Nephron progenitor cell (in vitro differentiated cells): ENCODE data around the gene TESK2.
A peak's percentile ranks its signal among the peaks of the same experiment; 100 is the strongest.
"Not testable (repeated sequence)": the region's sequence is repeated elsewhere in the genome, so short reads cannot be mapped to it uniquely, and the experiment has no call there.

Experiments used
- DNase-seq: peaks from one replicate; pipeline ENCODE4 v3.0.0; 2021
- H3K27ac Mint-ChIP-seq: 2 replicates; pipeline ENCODE4 v1.8.0; 2021; ENCODE audit warnings: mild to moderate bottlenecking, moderate library complexity, mixed read lengths
- H3K27me3 Mint-ChIP-seq: 2 replicates; pipeline ENCODE4 v1.8.0; 2021; ENCODE audit warnings: mild to moderate bottlenecking, low read depth, mixed read lengths; ENCODE audit not compliant: poor library complexity
- H3K36me3 Mint-ChIP-seq: 2 replicates; pipeline ENCODE4 v1.8.0; 2021; ENCODE audit warnings: low read depth, mixed read lengths
- H3K4me1 Mint-ChIP-seq: 2 replicates; pipeline ENCODE4 v1.8.0; 2021; ENCODE audit warnings: mixed read lengths
- H3K4me3 Mint-ChIP-seq: 2 replicates; pipeline ENCODE4 v1.8.0; 2021; ENCODE audit warnings: mild to moderate bottlenecking, moderate library complexity, mixed read lengths
- H3K9me3 Mint-ChIP-seq: 2 replicates; pipeline ENCODE4 v1.8.0; 2021; ENCODE audit warnings: mild to moderate bottlenecking, moderate library complexity, mixed read lengths
- CTCF ChIP-seq: fragments of 200-600 bp; sonication (generic); IDR thresholded peaks from 2 replicates; pipeline ENCODE4 v1.5.0; 2021; ENCODE audit warnings: antibody characterized with exemption

Gene TESK2

GRCh38 chr1:45516465-45516864 is 25.5 kb upstream of the TESK2 start:
- TF ChIP-seq CTCF = no peak
- peak overlapping the region; percentile 68 for H3K27ac Mint-ChIP-seq
- peaks cover 39% of the 10 kb centered on the region for H3K4me1 Mint-ChIP-seq
- H3K4me3 Mint-ChIP-seq = no peak overlapping the region
- no peaks in the 10 kb centered on the region for H3K9me3 Mint-ChIP-seq
- H3K27me3 Mint-ChIP-seq = no peaks in the 10 kb centered on the region
- no peak for DNase-seq
- peaks cover 51% of the 10 kb centered on the region for H3K36me3 Mint-ChIP-seq

GRCh38 chr1:45516036-45516435 is 25.1 kb upstream of the TESK2 start:
- Mint-ChIP-seq H3K27me3 (no peaks in the 10 kb centered on the region), H3K4me1 (peaks cover 39% of the 10 kb centered on the region), H3K36me3 (peaks cover 55% of the 10 kb centered on the region), H3K27ac (peak overlapping the region; percentile 68), H3K4me3 (no peak overlapping the region), H3K9me3 (no peaks in the 10 kb centered on the region)
- no peak for DNase-seq
- no peak for TF ChIP-seq CTCF

- H3K27me3 Mint-ChIP-seq, H3K9me3 Mint-ChIP-seq, DNase-seq, H3K4me3 Mint-ChIP-seq: not testable (repeated sequence)
- Mint-ChIP-seq H3K4me1 (peaks cover 30% of the 10 kb centered on the region), H3K36me3 (peaks cover 73% of the 10 kb centered on the region), H3K27ac (peak overlapping the region; percentile 1)
Measured at GRCh38 chr1:45513532-45514260, 22.7 kb upstream of the TESK2 start.

- H3K27ac Mint-ChIP-seq = no peak overlapping the region
- H3K4me1 Mint-ChIP-seq = peaks cover 29% of the 10 kb centered on the region
- no peaks in the 10 kb centered on the region for H3K9me3 Mint-ChIP-seq
- H3K27me3 Mint-ChIP-seq = no peaks in the 10 kb centered on the region
- DNase-seq = peak; percentile 60
- H3K36me3 Mint-ChIP-seq = peaks cover 82% of the 10 kb centered on the region
- TF ChIP-seq CTCF = peak; percentile 68
- no peak overlapping the region for H3K4me3 Mint-ChIP-seq
Measured at GRCh38 chr1:45512641-45513054, 21.7 kb upstream of the TESK2 start.

- Mint-ChIP-seq H3K4me1 (peaks cover 17% of the 10 kb centered on the region), H3K36me3 (peaks cover 71% of the 10 kb centered on the region)
Measured at GRCh38 chr1:45510972-45511527, 20.1 kb upstream of the TESK2 start.

More at GRCh38 chr1:45510972-45511527, 20.1 kb upstream of the TESK2 start:
- TF ChIP-seq CTCF = no peak
- Mint-ChIP-seq H3K9me3 (no peaks in the 10 kb centered on the region), H3K27ac (peak overlapping the region; percentile 82), H3K27me3 (no peaks in the 10 kb centered on the region), H3K4me3 (no peak overlapping the region)
- no peak for DNase-seq
